Measurements from ENCODE around the gene EEF2. TPM values are rescaled to one million over a fixed set of nuclear protein-coding genes. Genes with fewer than 3 reads are reported as not detected.

EEF2 gene
- total and polyA plus RNA-seq, 2 donors (not counting 3 experiments of a cell fraction or from before 2014, with no cell fraction given) = 1,496 to 2,318 TPM

- H3K4me1 ChIP-seq (ENCODE audit: control insufficient read depth, extremely low read depth, insufficient read depth, low read length) = peaks cover 16% of the 10 kb centered on the region
- no peaks in the 10 kb centered on the region for H4K20me1 ChIP-seq (replicated peaks; ENCODE audit: control insufficient read depth, extremely low read depth, insufficient read depth, low read length)
- no peaks in the 10 kb centered on the region for H3K27me3 ChIP-seq (ENCODE audit: control insufficient read depth in 2 of 2, insufficient read depth in 2 of 2, low read length in 2 of 2)
- H3K9me1 ChIP-seq (replicated peaks; ENCODE audit: control insufficient read depth, extremely low read depth, insufficient read depth, low read length) = no peaks in the 10 kb centered on the region
- DNase-seq (ENCODE audit: low read depth, low spot score) (no peak), FAIRE-seq (no peak)
- CTCF ChIA-PET = no interaction called here
- POLR2A ChIA-PET = no interaction called here
- no peak overlapping the region for H3K27ac ChIP-seq (ENCODE audit: insufficient read depth, low read depth, low read length)
- no peak overlapping the region for H3K4me2 ChIP-seq (ENCODE audit: insufficient read depth, low read length)
- no peaks in the 10 kb centered on the region for H3K9me3 ChIP-seq (replicated peaks; ENCODE audit: control insufficient read depth, insufficient read depth, low read length)
- H3K79me2 ChIP-seq (ENCODE audit: control insufficient read depth, insufficient read depth, low read length) = peaks cover 35% of the 10 kb centered on the region
- H3K36me3 ChIP-seq (ENCODE audit: control insufficient read depth in 2 of 2, extremely low read depth in 1 of 2, insufficient read depth in 2 of 2, low read length in 2 of 2) = peaks cover 16 to 59% of the 10 kb centered on the region in 2 experiments
- H3K4me3 ChIP-seq (replicated peaks in 1 of 3; ENCODE audit: insufficient read depth in 1 of 3, low read depth in 1 of 3, low read length in 3 of 3) = no peak overlapping the region
- no TSS peak for BruUV-seq (replicated peaks)
- TF ChIP-seq JUN (IDR thresholded peaks at IDR 0.05; ENCODE audit: borderline replicate concordance, insufficient read depth, insufficient read length, low read depth) = no peak
- TF ChIP-seq FOS (IDR thresholded peaks at IDR 0.05; ENCODE audit: borderline replicate concordance, insufficient read depth, low read length) = no peak
- TF ChIP-seq EZH2 (IDR thresholded peaks at IDR 0.05; ENCODE audit: borderline replicate concordance, low read depth, low read length, severe bottlenecking) = no peak
- TF ChIP-seq, protein P1, sequence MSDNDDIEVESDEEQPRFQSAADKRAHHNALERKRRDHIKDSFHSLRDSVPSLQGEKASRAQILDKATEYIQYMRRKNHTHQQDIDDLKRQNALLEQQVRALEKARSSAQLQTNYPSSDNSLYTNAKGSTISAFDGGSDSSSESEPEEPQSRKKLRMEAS (IDR thresholded peaks at IDR 0.05; ENCODE audit: insufficient read depth, insufficient read length) = no peak
- TF ChIP-seq POLR2AphosphoS5 (IDR thresholded peaks at IDR 0.05; ENCODE audit: insufficient read depth, low read depth, low read length) = no peak
- TF ChIP-seq CTCF (IDR thresholded peaks at IDR 0.05; ENCODE audit: extremely low read depth in 1 of 2, insufficient read depth in 1 of 2, low read depth in 1 of 2, low read length in 2 of 2) = no peak
- TF ChIP-seq MYC (IDR thresholded peaks at IDR 0.05; ENCODE audit: low read depth, low read length) = no peak
- TF ChIP-seq GATA2 (IDR thresholded peaks at IDR 0.05; ENCODE audit: insufficient read depth, insufficient read length, low read depth, low read length) = no peak
- TF ChIP-seq POLR2A (IDR thresholded peaks at IDR 0.05; ENCODE audit: low read depth, low read length) = no peak
- H2AFZ ChIP-seq (ENCODE audit: low read depth, low read length) = no peak overlapping the region
- dilution Hi-C loops (cut with MboI; ENCODE audit: extremely low pct_ligation_motif_present, low sequenced_read_pairs) (no loop called here), intact Hi-C loops (cut with micrococcal nuclease) (loop anchor here (5.0 kb wide), 1 partner anchor 103 kb away; the partner anchor contains the start of gene ZBTB7A)
- no peak overlapping the region for H3K9ac ChIP-seq (replicated peaks; ENCODE audit: extremely low read depth, insufficient read depth, low read length)
Observed at GRCh38 chr19:3964256-3965194, 20.7 kb downstream of the EEF2 start.
